GM12878 (cell line): ENCODE results near the gene SLC13A4.

Experiments used
- FOXK2 ChIP-seq: fragments of 450-650 bp; IDR thresholded peaks from 2 replicates; pipeline ENCODE4 v1.6.1; 2017; ENCODE audit warnings: mild to moderate bottlenecking, moderate library complexity
- IKZF2 ChIP-seq, 2 experiments: fragments of 450-650 bp; IDR thresholded peaks; 2 replicates each; pipeline ENCODE4 v1.6.1; 2017; ENCODE audit warnings: mild to moderate bottlenecking in 2 of 2, moderate library complexity in 2 of 2
- RFX5 ChIP-seq: IDR thresholded peaks from 2 replicates; pipeline ENCODE4 v1.6.1; 2011; ENCODE audit warnings: low read depth, low read length, improper control_type of control experiment
- YY1 ChIP-seq: IDR thresholded peaks from 2 replicates; pipeline ENCODE4 v1.6.1; 2011; ENCODE audit warnings: low read depth, mild to moderate bottlenecking, low read length
- ZNF274 ChIP-seq: IDR thresholded peaks from one replicate; pipeline ENCODE4 v1.8.0; 2011; ENCODE audit not compliant: insufficient read length, insufficient read depth
- TF ChIP-seq, protein P1 (sequence below): IDR thresholded peaks from 2 replicates; pipeline ENCODE4 v1.6.1; 2012; ENCODE audit warnings: low read depth, low read length, improper control_type of control experiment
- TF ChIP-seq, protein P2 (sequence below): IDR thresholded peaks from 2 replicates; pipeline ENCODE4 v1.6.1; 2011; ENCODE audit warnings: low read depth, low read length, improper control_type of control experiment, borderline replicate concordance

- TF ChIP-seq RFX5 = no peak
- no peak for TF ChIP-seq FOXK2
- TF ChIP-seq ZNF274 = no peak
- TF ChIP-seq, protein P1, sequence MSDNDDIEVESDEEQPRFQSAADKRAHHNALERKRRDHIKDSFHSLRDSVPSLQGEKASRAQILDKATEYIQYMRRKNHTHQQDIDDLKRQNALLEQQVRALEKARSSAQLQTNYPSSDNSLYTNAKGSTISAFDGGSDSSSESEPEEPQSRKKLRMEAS = no peak
- TF ChIP-seq YY1 = no peak
- TF ChIP-seq, protein P2, sequence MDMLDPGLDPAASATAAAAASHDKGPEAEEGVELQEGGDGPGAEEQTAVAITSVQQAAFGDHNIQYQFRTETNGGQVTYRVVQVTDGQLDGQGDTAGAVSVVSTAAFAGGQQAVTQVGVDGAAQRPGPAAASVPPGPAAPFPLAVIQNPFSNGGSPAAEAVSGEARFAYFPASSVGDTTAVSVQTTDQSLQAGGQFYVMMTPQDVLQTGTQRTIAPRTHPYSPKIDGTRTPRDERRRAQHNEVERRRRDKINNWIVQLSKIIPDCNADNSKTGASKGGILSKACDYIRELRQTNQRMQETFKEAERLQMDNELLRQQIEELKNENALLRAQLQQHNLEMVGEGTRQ = no peak
- no peak for TF ChIP-seq IKZF2 (IDR thresholded peaks at IDR 0.05)
Measured at GRCh38 chr7:135683609-135684008, 44.4 kb downstream of the SLC13A4 start.
